ENCODE data around the gene LRP2.
"Not testable (repeated sequence)": the region's sequence is repeated elsewhere in the genome, so short reads cannot be mapped to it uniquely, and the experiment has no call there.

DNA sequence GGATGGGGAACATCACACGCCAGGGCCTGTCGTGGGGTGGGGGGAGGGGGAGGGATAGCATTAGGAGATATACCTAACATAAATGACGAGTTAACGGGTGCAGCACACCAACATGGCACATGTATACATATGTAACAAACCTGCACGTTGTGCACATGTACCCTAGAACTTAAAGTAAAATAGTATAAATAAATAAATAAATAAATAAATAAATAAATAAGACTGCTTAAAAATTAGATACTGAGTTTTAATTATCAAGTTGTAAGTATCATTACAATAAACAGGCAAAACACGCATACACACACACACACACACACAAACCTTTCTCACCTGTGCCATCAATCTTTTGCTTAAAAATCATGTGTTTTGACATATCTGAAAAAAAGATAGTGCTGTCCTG, 91.8 kb downstream of the LRP2 start:
- TF ChIP-seq, protein P1, sequence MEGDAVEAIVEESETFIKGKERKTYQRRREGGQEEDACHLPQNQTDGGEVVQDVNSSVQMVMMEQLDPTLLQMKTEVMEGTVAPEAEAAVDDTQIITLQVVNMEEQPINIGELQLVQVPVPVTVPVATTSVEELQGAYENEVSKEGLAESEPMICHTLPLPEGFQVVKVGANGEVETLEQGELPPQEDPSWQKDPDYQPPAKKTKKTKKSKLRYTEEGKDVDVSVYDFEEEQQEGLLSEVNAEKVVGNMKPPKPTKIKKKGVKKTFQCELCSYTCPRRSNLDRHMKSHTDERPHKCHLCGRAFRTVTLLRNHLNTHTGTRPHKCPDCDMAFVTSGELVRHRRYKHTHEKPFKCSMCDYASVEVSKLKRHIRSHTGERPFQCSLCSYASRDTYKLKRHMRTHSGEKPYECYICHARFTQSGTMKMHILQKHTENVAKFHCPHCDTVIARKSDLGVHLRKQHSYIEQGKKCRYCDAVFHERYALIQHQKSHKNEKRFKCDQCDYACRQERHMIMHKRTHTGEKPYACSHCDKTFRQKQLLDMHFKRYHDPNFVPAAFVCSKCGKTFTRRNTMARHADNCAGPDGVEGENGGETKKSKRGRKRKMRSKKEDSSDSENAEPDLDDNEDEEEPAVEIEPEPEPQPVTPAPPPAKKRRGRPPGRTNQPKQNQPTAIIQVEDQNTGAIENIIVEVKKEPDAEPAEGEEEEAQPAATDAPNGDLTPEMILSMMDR (conservative IDR thresholded peaks at IDR 0.05; ENCODE audit: low read length): not testable (repeated sequence)
- not testable (repeated sequence) for TF ChIP-seq EZH2phosphoT487 (IDR thresholded peaks at IDR 0.05; ENCODE audit: borderline replicate concordance)

Measured in Loucy (cell line).